H9 (cell line): ENCODE results near the gene APOA4. TPM values are rescaled to one million over a fixed set of nuclear protein-coding genes. Genes with fewer than 3 reads are reported as not detected.

Experiments used
- DNase-seq: peaks from one replicate; pipeline ENCODE4 v3.0.0-alpha.2; 2017
- H2AFZ ChIP-seq: one replicate; pipeline ENCODE4 v1.6.1; 2013; ENCODE audit warnings: mild to moderate bottlenecking, low read length, control low read depth, moderate library complexity
- H2AK5ac ChIP-seq: 2 replicates; pipeline ENCODE4 v1.6.1; 2013; ENCODE audit warnings: low read length, control low read depth, mixed read lengths; ENCODE audit not compliant: insufficient read length
- H2BK120ac ChIP-seq: one replicate; pipeline ENCODE4 v1.6.1; 2013; ENCODE audit warnings: low read depth, mild to moderate bottlenecking, low read length, control low read depth, inconsistent platforms; ENCODE audit not compliant: poor library complexity, severe bottlenecking
- H2BK12ac ChIP-seq: 2 replicates; pipeline ENCODE4 v1.6.1; 2013; ENCODE audit warnings: low read length, control low read depth, mixed read lengths, low read depth; ENCODE audit not compliant: insufficient read length
- H2BK15ac ChIP-seq: 2 replicates; pipeline ENCODE4 v1.6.1; 2013; ENCODE audit warnings: low read depth, low read length, control low read depth
- H2BK20ac ChIP-seq: one replicate; pipeline ENCODE4 v1.6.1; 2013; ENCODE audit warnings: low read depth, mild to moderate bottlenecking, low read length, control low read depth, inconsistent platforms; ENCODE audit not compliant: poor library complexity, severe bottlenecking
- H2BK5ac ChIP-seq: 2 replicates; pipeline ENCODE4 v1.6.1; 2013; ENCODE audit warnings: low read length, control low read depth, mixed read lengths; ENCODE audit not compliant: insufficient read length
- H3K14ac ChIP-seq: 2 replicates; pipeline ENCODE4 v1.6.1; 2013; ENCODE audit warnings: low read length, control low read depth; ENCODE audit not compliant: insufficient read depth
- H3K18ac ChIP-seq: 2 replicates; pipeline ENCODE4 v1.6.1; 2013; ENCODE audit warnings: low read depth, mild to moderate bottlenecking, mixed read lengths, low read length, control low read depth; ENCODE audit not compliant: insufficient read length
- H3K23ac ChIP-seq: 2 replicates; pipeline ENCODE4 v1.6.1; 2013; ENCODE audit warnings: low read length, control low read depth, mixed read lengths, low read depth; ENCODE audit not compliant: insufficient read length
- H3K23me2 ChIP-seq: 2 replicates; pipeline ENCODE4 v1.6.1; 2013; ENCODE audit warnings: low read depth, mild to moderate bottlenecking, mixed read lengths, low read length, control low read depth; ENCODE audit not compliant: insufficient read length, poor library complexity, severe bottlenecking
- H3K27ac ChIP-seq: 2 replicates; pipeline ENCODE4 v1.5.1; 2013; ENCODE audit warnings: low read length, control low read depth, mixed read lengths, low read depth; ENCODE audit not compliant: insufficient read length
- H3K27me3 ChIP-seq: 2 replicates; pipeline ENCODE4 v1.6.1; 2013; ENCODE audit warnings: low read length, control low read depth, inconsistent platforms; ENCODE audit not compliant: insufficient read depth
- H3K4ac ChIP-seq: 2 replicates; pipeline ENCODE4 v1.6.1; 2013; ENCODE audit warnings: low read depth, mild to moderate bottlenecking, control low read depth, inconsistent platforms, low read length, moderate library complexity
- H3K4me1 ChIP-seq: 2 replicates; pipeline ENCODE4 v1.6.1; 2013; ENCODE audit warnings: low read length, control low read depth, inconsistent platforms; ENCODE audit not compliant: insufficient read depth
- H3K4me2 ChIP-seq: 2 replicates; pipeline ENCODE4 v1.6.1; 2013; ENCODE audit warnings: low read length, control low read depth, mixed read lengths; ENCODE audit not compliant: insufficient read length, insufficient read depth
- H3K56ac ChIP-seq: 2 replicates; pipeline ENCODE4 v1.6.1; 2013; ENCODE audit warnings: low read depth, mild to moderate bottlenecking, mixed read lengths, low read length, control low read depth; ENCODE audit not compliant: insufficient read length
- H3K79me1 ChIP-seq: 2 replicates; pipeline ENCODE4 v1.6.1; 2013; ENCODE audit warnings: low read depth, mild to moderate bottlenecking, moderate library complexity, low read length, control low read depth, inconsistent platforms; ENCODE audit not compliant: insufficient read depth, poor library complexity, severe bottlenecking
- H3K79me2 ChIP-seq: 2 replicates; pipeline ENCODE4 v1.6.1; 2013; ENCODE audit warnings: low read length, control low read depth, inconsistent platforms; ENCODE audit not compliant: insufficient read depth
- H3K9ac ChIP-seq: 2 replicates; pipeline ENCODE4 v1.6.1; 2013; ENCODE audit warnings: low read length, control low read depth, mixed read lengths; ENCODE audit not compliant: insufficient read length; ENCODE audit errors: extremely low read depth
- H3K9me3 ChIP-seq: one replicate; pipeline ENCODE4 v1.6.1; 2013; ENCODE audit warnings: low read depth, low read length, inconsistent platforms; ENCODE audit not compliant: control insufficient read depth
- H3T11ph ChIP-seq: one replicate; pipeline ENCODE4 v1.6.1; 2013; ENCODE audit warnings: mild to moderate bottlenecking, low read length, control low read depth, inconsistent platforms
- H4K20me1 ChIP-seq: one replicate; pipeline ENCODE4 v1.6.1; 2013; ENCODE audit not compliant: control insufficient read depth, insufficient read length, insufficient read depth
- H4K5ac ChIP-seq: 2 replicates; pipeline ENCODE4 v1.6.1; 2013; ENCODE audit warnings: low read depth, mild to moderate bottlenecking, mixed read lengths, low read length, control low read depth; ENCODE audit not compliant: insufficient read length
- H4K8ac ChIP-seq: replicated peaks from 2 replicates; pipeline ENCODE4 v1.6.1; 2013; ENCODE audit warnings: low read length, control low read depth, mixed read lengths, low read depth; ENCODE audit not compliant: insufficient read length
- H4K91ac ChIP-seq: 2 replicates; pipeline ENCODE4 v1.6.1; 2013; ENCODE audit warnings: low read depth, mild to moderate bottlenecking, moderate library complexity, mixed read lengths, low read length, control low read depth; ENCODE audit not compliant: insufficient read length
- H3K27ac Mint-ChIP-seq, 3 experiments: 2 replicates in 2 of 3; 3 replicates in 1 of 3; pipeline ENCODE4 v1.8.0; 2020 to 2021; ENCODE audit warnings: mixed read lengths in 3 of 3, mild to moderate bottlenecking in 1 of 3, moderate library complexity in 1 of 3
- H3K27me3 Mint-ChIP-seq: 2 replicates; pipeline ENCODE4 v1.8.0; 2021; ENCODE audit warnings: low read depth, mild to moderate bottlenecking, moderate library complexity, mixed read lengths
- H3K36me3 Mint-ChIP-seq, 3 experiments: 2 replicates in 2 of 3; 3 replicates in 1 of 3; pipeline ENCODE4 v1.8.0; 2020 to 2021; ENCODE audit warnings: low read depth in 3 of 3, mixed read lengths in 3 of 3; ENCODE audit not compliant: insufficient read depth in 1 of 3
- H3K4me1 Mint-ChIP-seq, 2 experiments: 2 replicates each; pipeline ENCODE4 v1.8.0; 2020; ENCODE audit warnings: mixed read lengths in 2 of 2
- H3K4me3 Mint-ChIP-seq, 2 experiments: 2 replicates in 1 of 2; 3 replicates in 1 of 2; pipeline ENCODE4 v1.8.0; 2020 to 2021; ENCODE audit warnings: mild to moderate bottlenecking in 2 of 2, mixed read lengths in 2 of 2, moderate library complexity in 1 of 2
- H3K9me3 Mint-ChIP-seq, 2 experiments: 2 replicates in 1 of 2; 3 replicates in 1 of 2; pipeline ENCODE4 v1.8.0; 2020; ENCODE audit warnings: mild to moderate bottlenecking in 2 of 2, mixed read lengths in 2 of 2, moderate library complexity in 1 of 2
- WGBS: extraction: QIAGEN DNeasy Blood & Tissue Kit; methylation state at CpG from one replicate; pipeline ENCODE4 v1.1.7; 2013; ENCODE audit warnings: missing lambda C conversion rate, low lambda C conversion rate, mixed read lengths; ENCODE audit not compliant: insufficient read length; ENCODE audit errors: extremely low coverage; 5-methylcytosine and 5-hydroxymethylcytosine counted together
- total RNA-seq: library from RNA; stranded (reverse); gene quantifications from 2 replicates; pipeline ENCODE4 v1.2.1, GENCODE V29; 2021
- TF ChIP-seq, protein P1 (sequence below): fragments of 200-600 bp; sonication (generic); conservative IDR thresholded peaks from 3 replicates; pipeline ENCODE4 v1.8.0; 2021; ENCODE audit warnings: antibody characterized with exemption, mild to moderate bottlenecking

APOA4 gene
- total RNA-seq, 1 experiment from 2014 or later = not detected

DNA sequence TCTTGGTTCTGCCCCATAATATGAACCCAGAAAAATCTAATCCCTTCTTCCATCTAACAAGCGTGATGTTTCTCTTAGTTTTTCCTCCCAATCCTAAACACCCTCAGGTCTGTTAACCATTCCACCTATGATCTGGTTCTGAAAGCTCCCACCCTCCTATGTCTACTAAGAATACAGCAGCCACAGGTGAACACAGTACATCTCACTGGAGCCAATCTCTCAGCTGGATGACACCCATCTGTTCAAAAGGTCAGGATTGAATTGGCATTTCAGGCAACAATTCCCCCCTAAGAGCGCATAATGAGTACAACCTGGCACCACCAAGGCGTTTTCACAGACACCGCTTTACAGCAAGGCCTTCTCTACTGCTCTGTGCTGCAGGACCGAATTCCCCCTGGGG is 33.3 kb upstream of the APOA4 start:
- Histone ChIP-seq H3K23ac (no peak overlapping the region), H3K56ac (no peak overlapping the region), H4K8ac (no peak overlapping the region), H3K27ac (no peak overlapping the region), H3K9me3 (no peaks in the 10 kb centered on the region), H2BK20ac (no peak overlapping the region), H3K79me2 (no peaks in the 10 kb centered on the region), H2AK5ac (no peak overlapping the region), H4K20me1 (no peaks in the 10 kb centered on the region), H3K4me2 (no peak overlapping the region), H3K18ac (no peak overlapping the region), H4K91ac (no peak overlapping the region), H3K79me1 (no peaks in the 10 kb centered on the region), H3K4ac (no peak overlapping the region), H4K5ac (no peak overlapping the region), H3K4me1 (no peaks in the 10 kb centered on the region), H3K9ac (no peak overlapping the region), H2BK12ac (no peak overlapping the region), H3K23me2 (no peaks in the 10 kb centered on the region), H3K14ac (no peak overlapping the region), H2BK120ac (no peak overlapping the region), H2AFZ (no peak overlapping the region), H3K27me3 (no peaks in the 10 kb centered on the region), H2BK5ac (no peak overlapping the region), H2BK15ac (no peak overlapping the region), H3T11ph (no peak overlapping the region)
- no peaks in the 10 kb centered on the region for H3K9me3 Mint-ChIP-seq
- no peaks in the 10 kb centered on the region for H3K4me1 Mint-ChIP-seq
- no peak for DNase-seq
- no peaks in the 10 kb centered on the region for H3K27me3 Mint-ChIP-seq
- TF ChIP-seq, protein P1, sequence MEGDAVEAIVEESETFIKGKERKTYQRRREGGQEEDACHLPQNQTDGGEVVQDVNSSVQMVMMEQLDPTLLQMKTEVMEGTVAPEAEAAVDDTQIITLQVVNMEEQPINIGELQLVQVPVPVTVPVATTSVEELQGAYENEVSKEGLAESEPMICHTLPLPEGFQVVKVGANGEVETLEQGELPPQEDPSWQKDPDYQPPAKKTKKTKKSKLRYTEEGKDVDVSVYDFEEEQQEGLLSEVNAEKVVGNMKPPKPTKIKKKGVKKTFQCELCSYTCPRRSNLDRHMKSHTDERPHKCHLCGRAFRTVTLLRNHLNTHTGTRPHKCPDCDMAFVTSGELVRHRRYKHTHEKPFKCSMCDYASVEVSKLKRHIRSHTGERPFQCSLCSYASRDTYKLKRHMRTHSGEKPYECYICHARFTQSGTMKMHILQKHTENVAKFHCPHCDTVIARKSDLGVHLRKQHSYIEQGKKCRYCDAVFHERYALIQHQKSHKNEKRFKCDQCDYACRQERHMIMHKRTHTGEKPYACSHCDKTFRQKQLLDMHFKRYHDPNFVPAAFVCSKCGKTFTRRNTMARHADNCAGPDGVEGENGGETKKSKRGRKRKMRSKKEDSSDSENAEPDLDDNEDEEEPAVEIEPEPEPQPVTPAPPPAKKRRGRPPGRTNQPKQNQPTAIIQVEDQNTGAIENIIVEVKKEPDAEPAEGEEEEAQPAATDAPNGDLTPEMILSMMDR = no peak
- no peak overlapping the region for H3K4me3 Mint-ChIP-seq
- H3K27ac Mint-ChIP-seq = peak overlapping the region in 1 of 3 experiments; percentile 8; a peak in 2 of 7 replicates
- WGBS = no CpG with 5 or more reads among the region's 5 CpGs
- H3K36me3 Mint-ChIP-seq = peaks cover 20 to 58% (median 56%) of the 10 kb centered on the region in 3 experiments
